HepG2 (cell line): ENCODE results near the gene PHACTR3. TPM values are rescaled to one million over a fixed set of nuclear protein-coding genes. Genes with fewer than 3 reads are reported as not detected.

Experiments
- ATAC-seq: fragments of 200-7000 bp; cut with Tn5 transposase; 3 replicates; pipeline ENCODE4 v1.9.1; 2020; ENCODE audit warnings: mild to moderate bottlenecking, moderate library complexity
- BruUV-seq: library from RNA; stranded (reverse); fragments of 400-500 nt; replicated peaks from 2 replicates; lab custom pipeline; 2021; lab: Mats Ljungman, UMichigan
- CTCF ChIA-PET: fragments of 300-600 bp; formaldehyde crosslinking; extraction: SDS; loops from one replicate; lab custom pipeline; 2021; ENCODE audit warnings: low total read pairs, inconsistent platforms, low intra/inter-chr PET ratio; lab: Yijun Ruan, JAX
- POLR2A ChIA-PET: fragments of 350-600 bp; sonication (Branson Sonifier 250); formaldehyde crosslinking; loops from one replicate; lab custom pipeline; 2020; ENCODE audit warnings: antibody characterized with exemption, inconsistent platforms; lab: Yijun Ruan, JAX
- DNase-seq: peaks from one replicate; pipeline ENCODE4 v3.0.0-alpha.2; 2015; ENCODE audit warnings: low spot score
- FAIRE-seq: peaks from 3 replicates; lab custom pipeline; 2011; peaks lifted over from hg19 to GRCh38; lab: Jason Lieb, UNC
- H2AFZ ChIP-seq: one replicate; pipeline ENCODE4 v1.6.1; 2011; ENCODE audit warnings: low read length, inconsistent platforms
- H3K27ac ChIP-seq: fragments of 300-600 bp; 3 replicates; pipeline ENCODE4 v1.8.0; 2011; ENCODE audit warnings: mixed run types, mild to moderate bottlenecking, mixed read lengths, low read length, inconsistent platforms; ENCODE audit not compliant: insufficient read depth; ENCODE audit errors: extremely low read length
- H3K27me3 ChIP-seq, 2 experiments: fragments of 200-600 bp in 1 of 2; 2 replicates in 1 of 2; 3 replicates in 1 of 2; pipeline versions ENCODE4 v1.6.0 to v1.8.0; 2011; ENCODE audit warnings: low read length in 2 of 2, mild to moderate bottlenecking in 2 of 2, moderate library complexity in 2 of 2, inconsistent platforms in 1 of 2; ENCODE audit not compliant: insufficient read depth in 2 of 2, control insufficient read depth in 1 of 2
- H3K36me3 ChIP-seq, 2 experiments: fragments of 200-600 bp in 1 of 2; replicated peaks in 1 of 2; 2 replicates in 1 of 2; 3 replicates in 1 of 2; pipeline versions ENCODE4 v1.5.1 to v1.8.0; 2011; ENCODE audit warnings: low read length in 2 of 2, inconsistent platforms in 1 of 2; ENCODE audit not compliant: insufficient read depth in 2 of 2, control insufficient read depth in 1 of 2
- H3K4me1 ChIP-seq: 2 replicates; pipeline ENCODE4 v1.5.1; 2012; ENCODE audit warnings: low read length, inconsistent platforms; ENCODE audit not compliant: insufficient read depth
- H3K4me2 ChIP-seq: 2 replicates; pipeline ENCODE4 v1.6.0; 2011; ENCODE audit warnings: low read depth, low read length, inconsistent platforms
- H3K4me3 ChIP-seq, 3 experiments: fragments of 200-600 bp in 1 of 3; sonication (generic), shearing (Covaris generic) in 1 of 3; replicated peaks in 1 of 3; 2 replicates each; pipeline ENCODE4 v1.5.1; 2011 to 2016; ENCODE audit warnings: low read length in 3 of 3, inconsistent platforms in 2 of 3, low read depth in 2 of 3, mild to moderate bottlenecking in 2 of 3, control low read depth in 1 of 3, mixed read lengths in 1 of 3; ENCODE audit not compliant: insufficient read depth in 1 of 3
- H3K79me2 ChIP-seq: one replicate; pipeline ENCODE4 v1.6.1; 2011; ENCODE audit warnings: low read length, inconsistent platforms; ENCODE audit not compliant: insufficient read depth
- H3K9ac ChIP-seq: 2 replicates; pipeline ENCODE4 v1.6.0; 2011; ENCODE audit warnings: mild to moderate bottlenecking, low read depth, low read length, inconsistent platforms; ENCODE audit not compliant: insufficient read depth
- H3K9me3 ChIP-seq: 2 replicates; pipeline ENCODE4 v1.5.1; 2012; ENCODE audit warnings: mild to moderate bottlenecking, low read length
- H4K20me1 ChIP-seq: 2 replicates; pipeline ENCODE4 v1.6.0; 2011; ENCODE audit warnings: inconsistent platforms, mild to moderate bottlenecking, low read length, moderate library complexity; ENCODE audit not compliant: insufficient read depth
- ARNT2 ChIP-seq: sonication (generic); formaldehyde crosslinking; IDR thresholded peaks from 2 replicates; pipeline ENCODE4 v1.8.0; 2022; ENCODE audit warnings: mild to moderate bottlenecking, low read depth, missing genetic modification reagents, moderate library complexity
- ATF4 ChIP-seq, 2 experiments: fragments of 450-650 bp in 1 of 2; sonication (generic) in 1 of 2; formaldehyde crosslinking; IDR thresholded peaks; 2 replicates each; pipeline versions ENCODE4 v1.5.0 to v1.8.0; 2020 to 2022; ENCODE audit warnings: mild to moderate bottlenecking in 1 of 2, missing genetic modification reagents in 1 of 2
- ATF6 ChIP-seq: sonication (generic); formaldehyde crosslinking; conservative IDR thresholded peaks from 2 replicates; pipeline ENCODE4 v1.4.0; 2020; ENCODE audit warnings: missing genetic modification reagents
- CBX2 ChIP-seq, 2 experiments: fragments of 200-600 bp in 1 of 2; sonication (generic); formaldehyde crosslinking in 1 of 2; IDR thresholded peaks; 2 replicates each; pipeline versions ENCODE4 v1.7.0 to v1.8.1; 2018 to 2022; ENCODE audit warnings: low read depth in 2 of 2, low read length in 1 of 2, mild to moderate bottlenecking in 1 of 2, missing genetic modification reagents in 1 of 2
- KDM2A ChIP-seq: sonication (generic); formaldehyde crosslinking; IDR thresholded peaks from 2 replicates; pipeline ENCODE4 v1.4.0; 2020; ENCODE audit warnings: low read depth, missing genetic modification reagents, borderline replicate concordance
- NFIC ChIP-seq: IDR thresholded peaks from 2 replicates; pipeline ENCODE4 v1.6.1; 2012; ENCODE audit warnings: mild to moderate bottlenecking, low read length, inconsistent platforms
- NFYC ChIP-seq: IDR thresholded peaks from 2 replicates; pipeline ENCODE4 v1.6.1; 2016; ENCODE audit warnings: missing genetic modification reagents, missing compliant biosample characterization
- PAWR ChIP-seq: sonication (generic); formaldehyde crosslinking; IDR thresholded peaks from 2 replicates; pipeline ENCODE4 v1.4.0; 2020; ENCODE audit warnings: missing genetic modification reagents, mild to moderate bottlenecking, borderline replicate concordance
- PRMT3 ChIP-seq: sonication (generic); formaldehyde crosslinking; IDR thresholded peaks from 2 replicates; pipeline ENCODE4 v1.8.1; 2022; ENCODE audit warnings: low read depth, mild to moderate bottlenecking, moderate library complexity, missing genetic modification reagents, borderline replicate concordance
- SMAD3 ChIP-seq: sonication (generic); formaldehyde crosslinking; IDR thresholded peaks from 2 replicates; pipeline ENCODE4 v1.4.0; 2020; ENCODE audit warnings: missing genetic modification reagents
- TFDP2 ChIP-seq: sonication (generic); formaldehyde crosslinking; IDR thresholded peaks from 2 replicates; pipeline ENCODE4 v1.4.0; 2020; ENCODE audit warnings: missing genetic modification reagents
- ZNF138 ChIP-seq: sonication (generic); formaldehyde crosslinking; IDR thresholded peaks from 2 replicates; pipeline ENCODE4 v1.5.0; 2020; ENCODE audit warnings: mild to moderate bottlenecking, low read depth, missing genetic modification reagents
- ZNF383 ChIP-seq: sonication (generic); formaldehyde crosslinking; IDR thresholded peaks from 2 replicates; pipeline ENCODE4 v1.4.0; 2020; ENCODE audit warnings: missing genetic modification reagents, mild to moderate bottlenecking, borderline replicate concordance
- ZNF512 ChIP-seq: sonication (generic); formaldehyde crosslinking; IDR thresholded peaks from 2 replicates; pipeline ENCODE4 v1.4.0; 2020; ENCODE audit warnings: mild to moderate bottlenecking, missing genetic modification reagents
- ZNF556 ChIP-seq: sonication (generic); formaldehyde crosslinking; IDR thresholded peaks from 2 replicates; pipeline ENCODE4 v1.4.0; 2020; ENCODE audit warnings: mild to moderate bottlenecking, missing genetic modification reagents, borderline replicate concordance
- ZSCAN30 ChIP-seq: sonication (generic); formaldehyde crosslinking; IDR thresholded peaks from 2 replicates; pipeline ENCODE4 v1.5.0; 2020; ENCODE audit warnings: mild to moderate bottlenecking, missing genetic modification reagents
- ZSCAN31 ChIP-seq: sonication (generic); formaldehyde crosslinking; IDR thresholded peaks from 2 replicates; pipeline ENCODE4 v1.5.0; 2020; ENCODE audit warnings: low read depth, mild to moderate bottlenecking, missing genetic modification reagents
- WGBS: methylation state at CpG from one replicate; pipeline ENCODE4 v1.1.6; 2017; ENCODE audit warnings: low lambda C conversion rate; 5-methylcytosine and 5-hydroxymethylcytosine counted together
- in situ Hi-C: cut with HindIII; loops from 2 replicates; pipeline ENCODE4 v1.10.0; 2017; ENCODE audit warnings: low pct_unique_long_range_greater_than_20kb; ENCODE audit not compliant: extremely low pct_ligation_motif_present
- intact Hi-C: fragments of 100-400 bp; cut with micrococcal nuclease; formaldehyde crosslinking; loops from one replicate; pipeline ENCODE4 v1.10.0; 2022; ENCODE audit not compliant: unreplicated experiment
- polyA plus RNA-seq, 8 experiments: library from polyadenylated mRNA; depleted of rRNA in 3 of 8; stranded (reverse) in 7 of 8; unstranded in 1 of 8; fragments of >200 nt; fragmentation: Illumina TruSeq in 4 of 8; extraction: Trizol in 4 of 8; gene quantifications; 2 replicates each; pipeline versions ENCODE4 v1.2.1 to v1.2.3, GENCODE V29; 2011 to 2016; ENCODE audit warnings: low read depth in 4 of 8, missing spikeins in 1 of 8, mixed read lengths in 1 of 8; ENCODE audit not compliant: insufficient read depth in 1 of 8
- total RNA-seq, 5 experiments: library from RNA; depleted of rRNA; stranded (reverse); fragments of >200 nt; fragmentation: Illumina TruSeq; extraction: Trizol; gene quantifications; 2 replicates each; pipeline ENCODE4 v1.2.3, GENCODE V29; 2016; ENCODE audit warnings: low read depth in 1 of 5

PHACTR3 gene
- total and polyA plus RNA-seq, 2 of the 13 experiments (the other 11 are each of a cell fraction or from before 2014, with no cell fraction given) = not detected

GRCh38 chr20:59821788-59822187 lies 217.4 kb downstream of the PHACTR3 start:
- BruUV-seq = no TSS peak
- CTCF ChIA-PET = no interaction called here

More at GRCh38 chr20:59821788-59822187, 217.4 kb downstream of the PHACTR3 start:
- Histone ChIP-seq H3K27me3 (peaks cover 2 to 42% of the 10 kb centered on the region in 2 experiments; a peak in 3 of 5 replicates), H3K4me2 (no peak overlapping the region), H3K4me3 (no peak overlapping the region), H3K9me3 (no peaks in the 10 kb centered on the region), H3K4me1 (no peaks in the 10 kb centered on the region), H3K9ac (no peak overlapping the region), H3K36me3 (no peaks in the 10 kb centered on the region), H4K20me1 (no peaks in the 10 kb centered on the region), H2AFZ (no peak overlapping the region), H3K79me2 (no peaks in the 10 kb centered on the region), H3K27ac (no peak overlapping the region)
- POLR2A ChIA-PET = no interaction called here
- no peak for DNase-seq
- WGBS = 47% methylated on average over 19 of the region's 19 CpGs
- in situ Hi-C loops = no loop called here
- FAIRE-seq = no peak
- intact Hi-C loops = no loop called here
- TF ChIP-seq CBX2 (IDR thresholded peaks at IDR 0.05; ENCODE audit: low read depth, low read length) (no peak), CBX2 (CRISPR knock-in tag; IDR thresholded peaks at IDR 0.05; ENCODE audit: low read depth) (no peak), NFIC (no peak), PRMT3 (CRISPR knock-in tag) (no peak), ARNT2 (no peak), ZSCAN31 (CRISPR knock-in tag) (no peak), NFYC (no peak), ATF4 (CRISPR knock-in tag; IDR thresholded peaks at IDR 0.05) (no peak), ZNF383 (CRISPR knock-in tag) (no peak), ZSCAN30 (no peak), ATF6 (CRISPR knock-in tag) (no peak), ZNF138 (CRISPR knock-in tag) (no peak), ZNF556 (no peak), ZNF512 (CRISPR knock-in tag) (no peak), KDM2A (CRISPR knock-in tag) (no peak), TFDP2 (no peak), PAWR (no peak), SMAD3 (no peak)
- ATAC-seq = no peak
